Loucy (cell line): ENCODE measurements around the gene AMOTL2.
A peak's percentile ranks its signal among the peaks of the same experiment; 100 is the strongest.

ENCODE experiments used
- H2AFZ ChIP-seq: fragments of 200-600 bp; sonication (generic); 2 replicates; pipeline ENCODE4 v1.6.0; 2016; ENCODE audit warnings: antibody characterized with exemption, mild to moderate bottlenecking, low read length, moderate library complexity
- H3F3A ChIP-seq: fragments of 200-600 bp; 2 replicates; pipeline ENCODE4 v1.6.0; 2016; ENCODE audit warnings: antibody characterized with exemption, low read depth, mild to moderate bottlenecking
- H3K27me3 ChIP-seq: fragments of 200-600 bp; sonication (generic); 2 replicates; pipeline ENCODE4 v1.6.1; 2014; ENCODE audit warnings: low read length, mild to moderate bottlenecking; ENCODE audit not compliant: insufficient read depth, poor library complexity, severe bottlenecking
- H3K36me3 ChIP-seq: fragments of 200-600 bp; sonication (generic); 2 replicates; pipeline ENCODE4 v1.6.1; 2016; ENCODE audit warnings: low read length; ENCODE audit not compliant: insufficient read depth
- H3K4me1 ChIP-seq: fragments of 200-600 bp; sonication (generic); 2 replicates; pipeline ENCODE4 v1.5.1; 2014; ENCODE audit warnings: low read length, mild to moderate bottlenecking; ENCODE audit not compliant: insufficient read depth, poor library complexity, severe bottlenecking
- H3K4me2 ChIP-seq: fragments of 200-600 bp; sonication (generic); 2 replicates; pipeline ENCODE4 v1.6.0; 2014; ENCODE audit warnings: antibody characterized with exemption, low read length, low read depth, mild to moderate bottlenecking; ENCODE audit not compliant: poor library complexity, severe bottlenecking
- H3K4me3 ChIP-seq: fragments of 200-600 bp; sonication (generic); 2 replicates; pipeline ENCODE4 v1.5.1; 2014; ENCODE audit warnings: low read length, mild to moderate bottlenecking, mixed read lengths; ENCODE audit not compliant: poor library complexity, severe bottlenecking
- H3K79me2 ChIP-seq: fragments of 200-600 bp; sonication (generic); 2 replicates; pipeline ENCODE4 v1.6.1; 2014; ENCODE audit warnings: low read length; ENCODE audit not compliant: insufficient read depth
- H3K9ac ChIP-seq: fragments of 200-600 bp; sonication (generic); 2 replicates; pipeline ENCODE4 v1.6.0; 2014; ENCODE audit warnings: mild to moderate bottlenecking, low read depth, low read length, moderate library complexity; ENCODE audit not compliant: poor library complexity, severe bottlenecking
- H3K9me2 ChIP-seq: fragments of 200-600 bp; sonication (generic); replicated peaks from 2 replicates; pipeline ENCODE4 v1.6.1; 2016; ENCODE audit warnings: low read depth, low read length, mixed read lengths
- H3K9me3 ChIP-seq: fragments of 200-600 bp; sonication (generic); 2 replicates; pipeline ENCODE4 v1.6.1; 2014; ENCODE audit warnings: mild to moderate bottlenecking, antibody characterized with exemption, low read length, low read depth; ENCODE audit not compliant: insufficient read depth
- H4K20me1 ChIP-seq: fragments of 200-600 bp; sonication (generic); 2 replicates; pipeline ENCODE4 v1.6.0; 2014; ENCODE audit warnings: antibody characterized with exemption, low read length, mild to moderate bottlenecking; ENCODE audit not compliant: insufficient read depth, poor library complexity, severe bottlenecking
- EZH2phosphoT487 ChIP-seq: fragments of 200-600 bp; IDR thresholded peaks from 2 replicates; pipeline ENCODE4 v1.6.1; 2018; ENCODE audit warnings: antibody characterized with exemption, mild to moderate bottlenecking, moderate library complexity, borderline replicate concordance
- TF ChIP-seq, protein P1 (sequence below): fragments of 200-600 bp; sonication (generic); conservative IDR thresholded peaks from 2 replicates; pipeline ENCODE4 v1.5.1; 2014; ENCODE audit warnings: mild to moderate bottlenecking, antibody characterized with exemption, low read length

The AMOTL2 gene

GRCh38 chr3:134388292-134388691 lies 14.0 kb upstream of the AMOTL2 start:
- Histone ChIP-seq H3K9me3 (no peaks in the 10 kb centered on the region), H3K4me2 (no peak overlapping the region), H3K4me1 (no peaks in the 10 kb centered on the region), H3K4me3 (no peak overlapping the region), H2AFZ (0 out of 2 replicates have a peak overlapping the region, but pooled peaks have one; percentile 20), H3F3A (no peaks in the 10 kb centered on the region), H4K20me1 (no peaks in the 10 kb centered on the region), H3K79me2 (no peaks in the 10 kb centered on the region), H3K27me3 (no peaks in the 10 kb centered on the region), H3K9me2 (no peaks in the 10 kb centered on the region), H3K9ac (no peak overlapping the region), H3K36me3 (no peaks in the 10 kb centered on the region)
- TF ChIP-seq, protein P1, sequence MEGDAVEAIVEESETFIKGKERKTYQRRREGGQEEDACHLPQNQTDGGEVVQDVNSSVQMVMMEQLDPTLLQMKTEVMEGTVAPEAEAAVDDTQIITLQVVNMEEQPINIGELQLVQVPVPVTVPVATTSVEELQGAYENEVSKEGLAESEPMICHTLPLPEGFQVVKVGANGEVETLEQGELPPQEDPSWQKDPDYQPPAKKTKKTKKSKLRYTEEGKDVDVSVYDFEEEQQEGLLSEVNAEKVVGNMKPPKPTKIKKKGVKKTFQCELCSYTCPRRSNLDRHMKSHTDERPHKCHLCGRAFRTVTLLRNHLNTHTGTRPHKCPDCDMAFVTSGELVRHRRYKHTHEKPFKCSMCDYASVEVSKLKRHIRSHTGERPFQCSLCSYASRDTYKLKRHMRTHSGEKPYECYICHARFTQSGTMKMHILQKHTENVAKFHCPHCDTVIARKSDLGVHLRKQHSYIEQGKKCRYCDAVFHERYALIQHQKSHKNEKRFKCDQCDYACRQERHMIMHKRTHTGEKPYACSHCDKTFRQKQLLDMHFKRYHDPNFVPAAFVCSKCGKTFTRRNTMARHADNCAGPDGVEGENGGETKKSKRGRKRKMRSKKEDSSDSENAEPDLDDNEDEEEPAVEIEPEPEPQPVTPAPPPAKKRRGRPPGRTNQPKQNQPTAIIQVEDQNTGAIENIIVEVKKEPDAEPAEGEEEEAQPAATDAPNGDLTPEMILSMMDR, result no peak
- TF ChIP-seq EZH2phosphoT487, result no peak

DNA sequence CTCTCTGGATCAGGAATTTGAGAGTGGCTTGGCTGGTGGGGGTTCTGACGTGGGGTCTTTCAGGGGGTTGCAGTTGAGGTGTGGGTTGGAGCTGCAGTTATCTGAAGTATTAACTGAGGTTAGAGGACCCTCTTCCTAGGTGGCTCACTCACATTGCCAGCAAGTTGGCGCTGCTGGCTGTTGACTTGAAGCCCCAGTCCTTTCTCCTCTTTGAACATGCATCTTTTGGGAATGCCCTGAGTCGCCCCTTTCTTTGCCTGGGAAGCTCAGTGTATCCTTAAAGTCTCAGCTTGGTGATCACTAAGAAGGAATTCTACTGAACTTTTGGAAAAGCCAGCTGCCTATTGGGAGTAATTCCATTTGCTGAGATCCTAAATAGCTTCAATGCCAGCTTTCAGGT lies 13.0 kb upstream of the AMOTL2 start:
- H3K79me2 ChIP-seq, result no peaks in the 10 kb centered on the region
- no peaks in the 10 kb centered on the region for H3F3A ChIP-seq
- TF ChIP-seq, protein P1, result no peak
- no peak for TF ChIP-seq EZH2phosphoT487
- no peak overlapping the region for H2AFZ ChIP-seq
- H3K4me1 ChIP-seq, result no peaks in the 10 kb centered on the region
- H3K27me3 ChIP-seq, result no peaks in the 10 kb centered on the region
- H3K9me2 ChIP-seq, result no peaks in the 10 kb centered on the region
- no peak overlapping the region for H3K4me2 ChIP-seq
- H4K20me1 ChIP-seq, result no peaks in the 10 kb centered on the region
- no peaks in the 10 kb centered on the region for H3K36me3 ChIP-seq
- no peak overlapping the region for H3K4me3 ChIP-seq
- no peaks in the 10 kb centered on the region for H3K9me3 ChIP-seq
- H3K9ac ChIP-seq, result no peak overlapping the region

DNA sequence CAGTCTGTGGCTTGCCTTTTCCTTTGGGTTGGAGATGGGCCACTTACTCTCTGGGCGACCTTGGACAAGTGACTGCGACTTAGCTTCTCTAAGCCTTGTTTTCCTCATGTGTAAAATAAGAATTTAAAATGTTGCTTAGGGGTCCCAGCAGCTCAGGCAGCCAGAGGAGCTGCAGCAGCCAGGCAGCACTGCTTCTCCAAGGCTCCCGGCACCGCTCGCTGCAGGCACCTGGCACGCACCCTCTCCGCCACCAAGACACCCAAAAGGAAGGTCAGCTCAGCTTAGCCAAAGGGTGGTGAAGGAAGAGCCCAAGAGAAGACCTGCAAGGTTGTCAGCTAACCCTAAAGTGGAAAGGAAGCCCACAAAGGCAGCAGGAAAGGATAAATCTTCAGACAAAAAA lies 10.7 kb upstream of the AMOTL2 start:
- Histone ChIP-seq H3K4me3 (no peak overlapping the region), H3K9me2 (no peaks in the 10 kb centered on the region), H3F3A (no peaks in the 10 kb centered on the region), H3K4me1 (no peaks in the 10 kb centered on the region), H2AFZ (no peak overlapping the region), H3K9me3 (no peaks in the 10 kb centered on the region), H3K4me2 (no peak overlapping the region), H3K9ac (no peak overlapping the region), H3K36me3 (no peaks in the 10 kb centered on the region), H3K27me3 (no peaks in the 10 kb centered on the region), H4K20me1 (no peaks in the 10 kb centered on the region), H3K79me2 (no peaks in the 10 kb centered on the region)
- TF ChIP-seq EZH2phosphoT487, result no peak
- TF ChIP-seq, protein P1, result no peak
